Right atrium auricular region (tissue), 2 donors: ENCODE data around the gene ASB4. TPM values are rescaled to one million over a fixed set of nuclear protein-coding genes. Genes with fewer than 3 reads are reported as not detected.
"Not testable (repeated sequence)": the region's sequence is repeated elsewhere in the genome, so short reads cannot be mapped to it uniquely, and the experiment has no call there.

Source experiments
- DNase-seq: peaks from one replicate; pipeline ENCODE4 v3.0.0-alpha.2; 2019; ENCODE audit warnings: low spot score
- H3K27ac ChIP-seq, 2 donors: fragments of 200-600 bp; sonication (generic); 1 replicate in 1 of 2; 2 replicates in 1 of 2; pipeline ENCODE4 v1.5.1; 2016 to 2019
- H3K27me3 ChIP-seq, 2 donors: fragments of 200-600 bp; sonication (generic); one replicate each; pipeline versions ENCODE4 v1.5.1 to v1.6.0; 2017 to 2019
- H3K36me3 ChIP-seq: fragments of 200-600 bp; sonication (generic); one replicate; pipeline ENCODE4 v1.5.1; 2016
- H3K4me1 ChIP-seq, 2 donors: fragments of 200-600 bp; sonication (generic); one replicate each; pipeline versions ENCODE4 v1.5.1 to v1.6.0; 2017 to 2019
- H3K4me3 ChIP-seq, 2 donors: fragments of 200-600 bp; sonication (generic); 1 replicate in 1 of 2; 2 replicates in 1 of 2; pipeline ENCODE4 v1.5.1; 2017 to 2019; ENCODE audit warnings: mild to moderate bottlenecking in 1 of 2, moderate library complexity in 1 of 2
- H3K9me3 ChIP-seq, 2 donors: fragments of 200-600 bp; sonication (generic); one replicate each; pipeline ENCODE4 v1.5.1; 2019
- CTCF ChIP-seq, 2 donors: fragments of 200-600 bp; sonication (generic); IDR thresholded peaks; one replicate each; pipeline ENCODE4 v1.5.1; 2019; ENCODE audit warnings: antibody characterized with exemption in 2 of 2
- total RNA-seq, 2 donors: library from RNA; depleted of rRNA; stranded (reverse); fragments of >200 nt; gene quantifications; one replicate each; pipeline ENCODE4 v1.1.0, GENCODE V29; 2016

The ASB4 gene
- total RNA-seq, 2 donors from 2014 or later: 1.5 to 4.6 TPM

DNA sequence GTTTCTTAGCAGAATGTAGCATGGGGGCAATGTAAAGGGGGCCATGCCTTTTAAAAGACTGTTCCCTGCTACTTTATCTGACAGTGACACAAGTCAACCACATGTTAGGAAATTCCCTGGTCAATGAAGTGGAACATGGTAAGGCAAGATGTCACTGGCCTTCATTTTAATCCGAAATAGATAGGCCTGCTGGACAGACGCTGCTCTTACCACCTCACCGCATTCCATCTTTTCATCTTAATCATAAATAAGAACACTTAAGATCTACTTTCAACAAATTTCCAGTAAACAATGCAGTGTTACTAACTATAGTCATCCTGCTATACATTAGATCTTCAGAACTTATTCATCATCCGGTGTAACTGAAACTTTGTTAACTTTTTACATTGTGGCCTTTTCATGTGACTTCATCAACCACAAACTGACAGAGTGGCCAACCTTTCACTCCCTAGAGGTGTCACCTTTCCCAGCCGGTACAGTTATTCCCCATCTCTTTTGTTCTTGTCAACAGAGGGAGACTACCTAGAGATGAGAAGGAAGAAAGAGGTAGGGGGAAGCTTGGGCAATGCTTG is 15.6 kb downstream of the ASB4 start:
- DNase-seq: no peak
- H3K4me3 ChIP-seq: no peak overlapping the region
- TF ChIP-seq CTCF (IDR thresholded peaks at IDR 0.05): no peak
- H3K36me3 ChIP-seq: no peaks in the 10 kb centered on the region
- no peaks in the 10 kb centered on the region for H3K9me3 ChIP-seq
- no peaks in the 10 kb centered on the region for H3K27me3 ChIP-seq
- H3K27ac ChIP-seq: no peak overlapping the region
- no peaks in the 10 kb centered on the region for H3K4me1 ChIP-seq

GRCh38 chr7:95502403-95502802 is 16.7 kb downstream of the ASB4 start:
- H3K9me3 ChIP-seq: no peaks in the 10 kb centered on the region
- H3K36me3 ChIP-seq: no peaks in the 10 kb centered on the region
- TF ChIP-seq CTCF (IDR thresholded peaks at IDR 0.05): no peak
- H3K4me3 ChIP-seq: no peak overlapping the region
- no peak overlapping the region for H3K27ac ChIP-seq
- no peak for DNase-seq
- H3K4me1 ChIP-seq: no peaks in the 10 kb centered on the region
- no peaks in the 10 kb centered on the region for H3K27me3 ChIP-seq

- Histone ChIP-seq H3K4me3 (no peak overlapping the region), H3K9me3 (no peaks in the 10 kb centered on the region), H3K27me3 (no peaks in the 10 kb centered on the region), H3K36me3 (no peaks in the 10 kb centered on the region), H3K4me1 (no peaks in the 10 kb centered on the region), H3K27ac (no peak overlapping the region)
- no peak for DNase-seq
- no peak for TF ChIP-seq CTCF (IDR thresholded peaks at IDR 0.05)
These were observed 17.8 kb downstream of the ASB4 start for GRCh38 chr7:95503271-95504131.

- not testable (repeated sequence) for H3K4me1 ChIP-seq, H3K9me3 ChIP-seq, DNase-seq, H3K27ac ChIP-seq, H3K27me3 ChIP-seq, H3K36me3 ChIP-seq, H3K4me3 ChIP-seq
These were observed 18.4 kb downstream of the ASB4 start for GRCh38 chr7:95504132-95504588.

DNA sequence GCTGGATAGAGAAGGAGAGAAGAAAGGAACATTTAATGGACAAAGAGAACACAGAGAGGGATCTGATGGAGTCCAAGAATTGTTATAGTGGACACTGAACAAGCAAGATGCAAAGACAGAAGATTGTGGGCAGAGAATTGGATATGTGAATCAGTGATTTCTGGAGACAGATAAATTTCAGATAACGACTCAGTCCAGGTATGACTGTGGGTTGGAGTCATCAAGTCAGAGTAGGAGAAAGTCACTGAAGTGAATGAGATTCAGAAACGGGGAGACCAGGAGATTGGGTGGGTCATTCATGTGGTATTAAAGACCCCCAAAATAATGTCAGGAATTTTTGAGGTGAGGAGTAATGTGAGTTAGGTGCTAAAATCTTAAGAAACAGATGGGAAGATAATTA is 23.0 kb downstream of the ASB4 start:
- H3K36me3 ChIP-seq: no peaks in the 10 kb centered on the region
- no peaks in the 10 kb centered on the region for H3K27me3 ChIP-seq
- no peak for DNase-seq
- no peaks in the 10 kb centered on the region for H3K9me3 ChIP-seq
- H3K4me1 ChIP-seq: peaks cover 0 to 6% of the 10 kb centered on the region in 2 donors
- TF ChIP-seq CTCF (IDR thresholded peaks at IDR 0.05): no peak
- H3K4me3 ChIP-seq: no peak overlapping the region
- H3K27ac ChIP-seq: no peak overlapping the region

DNA sequence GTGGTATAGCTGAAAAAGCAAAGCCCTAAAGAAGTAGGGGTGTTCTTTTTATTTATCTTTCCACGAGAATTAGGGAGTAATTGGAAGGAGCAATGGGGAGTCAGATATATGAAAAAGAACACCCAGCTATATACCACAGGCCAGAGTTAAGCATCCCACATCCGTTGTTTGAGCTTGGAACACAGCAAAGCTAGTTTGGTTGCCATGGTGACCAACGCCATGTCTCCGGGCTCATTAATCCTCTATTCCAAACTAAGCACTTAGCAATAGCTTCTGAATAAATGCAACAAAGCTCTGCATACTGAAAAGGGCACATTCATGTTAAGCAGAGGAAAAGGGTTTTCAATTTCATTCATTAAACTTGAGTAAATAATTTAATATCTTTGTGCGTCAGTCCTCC is 23.5 kb downstream of the ASB4 start:
- DNase-seq: no peak
- Histone ChIP-seq H3K4me3 (no peak overlapping the region), H3K4me1 (peaks cover 0 to 6% of the 10 kb centered on the region in 2 donors), H3K27ac (no peak overlapping the region), H3K9me3 (no peaks in the 10 kb centered on the region), H3K27me3 (no peaks in the 10 kb centered on the region), H3K36me3 (no peaks in the 10 kb centered on the region)
- TF ChIP-seq CTCF (IDR thresholded peaks at IDR 0.05): no peak
